Stimulated activated CD4-positive, alpha-beta T cell treated with anti-CD3 and anti-CD28 coated beads, Interleukin-1b, Interleukin-23, amount 100 ng/mL, for 48 hours (primary cell): Measurements from ENCODE around the gene LETM1.
"Not testable (repeated sequence)": the region's sequence is repeated elsewhere in the genome, so short reads cannot be mapped to it uniquely, and the experiment has no call there.

Experiments
- DNase-seq: peaks from one replicate; pipeline ENCODE4 v3.0.0-alpha.2; 2020

The LETM1 gene

DNA sequence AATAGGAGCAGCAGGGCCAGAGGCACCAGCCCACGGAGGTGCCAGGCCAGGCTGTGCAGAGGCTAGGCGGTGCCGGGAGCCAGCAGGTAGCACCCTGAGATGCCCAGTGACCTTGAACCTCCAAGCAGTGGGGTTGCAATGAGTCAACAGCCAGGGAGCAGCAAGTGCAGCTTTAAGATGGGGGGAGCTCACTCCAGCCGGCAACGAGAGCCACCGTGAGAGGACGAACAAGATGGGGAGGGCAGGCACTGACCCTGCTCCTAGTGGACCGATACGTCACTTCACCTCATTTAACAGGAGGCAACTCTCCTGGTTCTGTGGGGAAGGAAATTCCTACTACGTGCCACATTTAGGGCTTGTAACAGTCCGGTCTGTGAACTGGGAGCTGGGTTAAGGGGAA is 4.8 kb downstream of the LETM1 start:
- DNase-seq: no peak

DNA sequence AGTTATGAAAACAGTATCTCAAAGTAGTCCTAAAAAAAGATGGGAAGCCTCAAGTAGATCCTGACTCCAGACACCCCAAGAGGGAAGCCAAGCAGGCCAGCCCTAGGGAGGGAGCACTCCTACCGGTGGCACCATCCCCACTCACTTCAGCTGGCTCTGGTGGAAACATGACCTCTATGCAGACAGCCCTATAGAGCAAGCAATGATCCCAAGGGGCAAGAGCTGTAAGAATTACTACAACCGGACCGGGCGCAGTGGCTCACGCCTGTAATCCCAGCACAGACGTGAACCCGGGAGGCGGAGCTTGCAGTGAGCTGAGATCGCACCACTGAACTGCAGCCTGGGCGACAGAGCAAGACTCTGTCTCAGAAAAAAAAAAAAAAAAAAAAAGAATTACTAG is 5.7 kb downstream of the LETM1 start:
- no peak for DNase-seq

DNA sequence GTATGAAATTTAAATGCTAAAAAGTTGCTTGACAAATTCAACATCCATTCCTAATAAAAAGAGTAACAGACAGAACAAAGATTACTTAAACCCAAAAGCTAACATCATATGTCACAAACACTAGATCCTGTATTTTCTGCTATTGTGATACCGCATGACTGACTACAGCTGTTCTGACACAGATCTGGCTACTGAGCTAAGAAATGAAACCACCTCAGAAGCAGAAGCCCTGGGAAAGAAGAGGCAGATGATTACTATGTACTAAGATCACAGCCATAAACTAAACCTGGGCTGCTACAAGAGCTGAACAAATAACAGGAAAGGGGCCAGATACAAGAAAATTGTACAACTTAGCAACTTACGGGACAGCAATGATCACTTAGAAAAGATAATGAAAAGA is 9.4 kb downstream of the LETM1 start:
- no peak for DNase-seq

DNA sequence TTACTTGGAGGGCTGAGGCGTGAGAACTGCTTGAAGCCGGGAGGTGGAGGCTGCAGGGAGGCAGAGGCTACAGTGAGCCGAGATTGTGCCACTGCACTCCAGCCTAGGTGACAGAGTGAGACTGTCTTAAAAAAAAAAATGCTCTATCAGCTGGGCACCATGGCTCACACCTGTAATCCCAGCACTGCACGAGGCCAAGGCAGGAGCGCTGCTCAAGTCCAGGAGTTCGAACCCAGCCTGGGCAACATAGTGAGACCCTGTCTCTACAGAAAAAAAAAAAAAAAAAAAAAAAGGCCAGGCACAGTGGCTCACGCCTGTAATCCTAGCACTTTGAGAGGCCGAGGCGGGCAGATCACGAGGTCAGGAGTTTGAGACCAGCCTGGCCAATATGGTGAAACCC is 11.3 kb downstream of the LETM1 start:
- DNase-seq: not testable (repeated sequence)

DNA sequence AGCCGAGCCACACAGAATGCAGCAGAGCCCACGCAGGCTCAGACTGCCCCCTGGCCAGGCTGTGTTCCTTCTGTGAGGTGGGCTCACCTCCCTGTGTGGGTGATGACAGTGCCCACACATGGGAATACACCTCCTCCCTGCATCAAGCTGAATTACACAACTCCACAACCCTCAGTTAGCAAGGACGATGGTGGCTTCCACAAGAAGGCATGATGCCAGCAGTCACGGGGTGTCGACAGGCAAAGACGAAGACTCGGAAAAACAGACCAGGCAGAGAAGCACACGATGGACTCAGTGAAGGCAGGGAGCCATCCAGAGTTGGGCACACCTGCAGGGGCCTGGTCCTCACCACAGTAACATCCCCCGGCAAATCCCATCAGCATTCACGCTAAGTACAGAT is 12.1 kb downstream of the LETM1 start:
- no peak for DNase-seq

DNA sequence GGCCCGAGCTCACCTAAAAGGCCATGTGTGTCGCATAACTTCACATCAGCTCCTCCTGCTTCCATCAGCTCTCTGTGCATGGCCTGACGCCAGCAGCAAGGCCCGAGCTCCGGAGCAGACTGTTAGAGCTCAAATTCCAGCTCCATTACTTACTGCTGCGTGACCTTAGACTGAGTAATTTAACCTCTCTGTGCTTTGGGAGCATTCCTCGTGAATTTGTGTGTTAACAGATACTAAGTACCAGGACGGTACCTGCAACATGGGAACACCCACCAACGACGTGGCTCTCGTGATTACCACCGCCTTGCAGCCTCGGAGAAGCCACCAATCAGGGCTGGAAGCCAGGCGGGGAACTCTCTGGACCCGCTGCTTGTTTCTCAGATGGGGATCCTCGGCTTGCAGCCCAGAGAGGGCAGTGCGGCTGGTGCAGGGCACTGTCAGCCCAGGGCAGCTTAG is 12.9 kb downstream of the LETM1 start:
- no peak for DNase-seq

DNA sequence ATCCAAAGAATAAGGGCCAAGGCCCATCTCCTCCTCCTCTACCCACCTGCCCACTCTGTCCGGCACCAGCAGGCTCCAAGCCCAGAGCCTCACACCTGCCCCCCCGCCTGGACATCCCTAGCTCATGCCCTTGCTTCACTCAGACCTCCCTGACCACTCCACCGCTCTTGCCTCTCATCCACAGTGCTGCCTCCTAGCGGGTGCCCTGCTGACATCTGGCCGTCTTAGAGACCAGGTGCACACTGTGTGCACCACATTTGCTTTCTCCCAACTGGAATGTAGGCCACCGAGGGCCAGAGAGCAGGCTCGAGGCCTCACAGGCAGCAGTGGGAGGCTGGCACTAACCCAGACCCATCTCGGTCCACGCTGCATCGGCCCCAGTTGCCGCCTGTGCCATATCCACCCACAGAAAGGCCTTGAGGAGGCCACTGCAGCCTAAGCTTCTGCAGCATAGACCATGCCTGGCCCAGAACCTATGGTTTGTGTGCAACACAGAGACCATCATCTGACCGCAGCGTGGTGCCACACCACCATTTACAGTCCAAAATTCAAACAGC is 13.5 kb downstream of the LETM1 start:
- DNase-seq: no peak

DNA sequence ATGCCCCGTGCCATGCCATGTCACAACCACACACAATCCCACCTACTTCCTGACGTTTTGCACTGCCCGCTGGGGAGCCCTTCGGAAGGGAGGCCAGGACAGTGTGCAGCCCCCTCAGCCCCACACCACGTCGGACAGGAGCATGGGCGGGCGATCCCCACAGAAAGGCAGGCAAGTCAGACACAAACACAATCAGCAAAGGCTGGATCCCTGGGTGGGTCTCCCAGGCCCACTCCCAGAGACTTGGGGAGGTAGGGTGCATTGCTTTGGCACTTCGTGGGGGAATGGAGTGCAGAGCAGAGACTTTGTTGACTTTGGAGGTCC is 14.1 kb downstream of the LETM1 start:
- no peak for DNase-seq

DNA sequence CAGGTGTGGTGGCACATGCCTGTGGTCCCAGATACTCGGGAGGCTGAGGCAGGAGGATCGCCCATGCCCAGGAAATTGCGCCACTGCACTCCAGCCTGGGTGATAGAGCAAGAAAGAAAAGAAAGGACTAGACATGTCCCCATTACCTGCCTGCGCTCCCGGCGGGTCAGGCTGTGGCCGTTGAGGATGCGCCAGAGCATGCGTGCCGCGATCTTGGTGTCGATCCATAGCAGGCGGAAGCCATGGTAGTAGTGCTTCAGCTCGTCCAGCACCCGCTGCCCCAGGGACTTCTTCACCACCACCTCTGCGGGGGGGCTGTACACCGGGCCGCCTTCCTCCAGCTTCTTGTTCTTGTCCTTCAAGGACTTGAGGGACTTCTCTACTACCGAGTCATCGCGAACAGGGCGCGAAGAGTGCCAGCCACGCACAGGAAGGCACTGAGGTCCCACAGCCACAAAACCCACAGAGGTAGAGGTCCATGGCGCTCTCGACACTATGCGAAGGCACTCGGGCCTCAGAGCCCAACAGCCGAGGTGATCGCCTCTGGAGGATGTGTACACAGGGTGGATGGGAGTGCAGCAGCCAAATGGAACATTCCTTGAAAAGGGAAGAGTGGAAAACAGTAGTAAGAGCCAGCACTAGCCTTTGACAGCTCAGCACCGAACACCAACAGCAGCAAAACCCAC is 14.6 kb downstream of the LETM1 start:
- no peak for DNase-seq

DNA sequence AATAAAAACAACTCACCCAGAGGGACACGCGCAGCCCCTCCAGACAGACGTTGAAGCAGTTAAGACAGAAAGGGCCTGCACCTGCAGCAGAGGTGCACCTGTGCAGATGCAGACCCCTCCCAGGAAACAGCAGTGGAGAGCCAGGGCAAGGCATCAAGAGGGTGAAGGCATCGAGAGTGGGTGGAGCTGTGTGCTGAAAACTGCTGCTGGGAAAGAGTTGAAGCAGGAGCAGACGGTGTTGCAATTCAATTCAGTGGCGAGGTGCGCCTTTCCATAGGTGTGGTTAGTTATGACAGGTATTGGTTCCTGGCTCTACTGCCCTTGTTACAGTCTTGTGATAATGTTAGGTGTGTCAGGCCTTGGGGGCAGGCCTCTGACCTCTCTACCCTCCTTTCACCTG is 16.7 kb downstream of the LETM1 start:
- DNase-seq: no peak

DNA sequence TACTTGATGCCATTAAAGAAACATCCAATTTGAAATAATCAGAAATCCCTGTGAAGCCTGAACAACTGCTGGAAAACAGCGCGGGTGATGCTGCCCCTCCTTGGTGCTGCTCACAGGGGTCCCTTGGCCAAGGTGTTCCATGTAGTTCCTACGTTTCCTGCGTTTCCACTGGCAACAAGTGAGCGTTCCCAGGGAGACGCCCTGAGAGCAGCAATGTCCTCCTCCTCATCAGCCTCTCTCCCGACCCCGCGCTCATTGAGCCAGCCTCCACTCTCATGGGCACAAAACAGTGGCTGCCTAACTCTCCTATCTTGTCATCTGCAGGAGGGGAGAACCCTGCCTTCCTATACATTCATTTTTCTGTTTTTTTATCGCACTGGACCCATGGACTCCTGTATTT is 18.9 kb downstream of the LETM1 start:
- no peak for DNase-seq

DNA sequence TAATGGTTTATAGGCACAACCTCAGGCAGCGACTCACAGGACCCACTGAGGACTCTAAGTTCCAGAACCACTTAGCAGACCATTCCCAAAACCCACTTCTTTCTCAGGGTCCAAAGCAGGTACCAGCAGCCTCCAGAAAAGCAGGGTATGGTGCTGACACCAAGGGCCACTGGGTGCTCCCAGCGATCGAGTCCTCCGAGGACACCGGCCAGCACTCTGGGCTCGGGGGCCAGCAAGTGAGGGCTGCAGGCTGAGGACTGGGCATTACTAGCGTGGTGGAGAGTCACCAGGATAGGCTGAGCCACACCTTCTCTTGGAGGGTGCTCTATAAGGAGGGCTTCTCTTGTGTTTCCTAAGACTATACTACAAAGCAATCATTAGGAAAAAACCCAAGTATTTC is 19.3 kb downstream of the LETM1 start:
- DNase-seq: no peak

DNA sequence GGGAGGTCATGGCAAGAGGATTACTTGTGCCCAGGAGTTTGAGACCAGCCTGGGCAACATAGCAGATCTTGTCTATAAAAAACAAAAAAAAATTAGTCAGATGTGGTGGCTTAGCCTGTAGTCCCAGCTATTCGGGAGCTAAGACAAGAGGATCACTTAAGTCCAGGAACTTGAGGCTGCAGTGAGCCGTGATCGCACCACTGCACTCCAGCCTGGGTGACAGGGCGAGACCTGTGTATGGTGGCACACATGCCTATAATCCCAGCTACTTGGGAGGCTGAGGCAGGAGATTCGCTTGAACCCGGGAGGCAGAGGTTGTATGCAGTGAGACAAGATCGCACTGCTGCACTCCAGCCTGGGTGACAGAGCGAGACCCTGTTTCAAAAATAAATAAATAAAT is 20.1 kb downstream of the LETM1 start:
- DNase-seq: not testable (repeated sequence)

DNA sequence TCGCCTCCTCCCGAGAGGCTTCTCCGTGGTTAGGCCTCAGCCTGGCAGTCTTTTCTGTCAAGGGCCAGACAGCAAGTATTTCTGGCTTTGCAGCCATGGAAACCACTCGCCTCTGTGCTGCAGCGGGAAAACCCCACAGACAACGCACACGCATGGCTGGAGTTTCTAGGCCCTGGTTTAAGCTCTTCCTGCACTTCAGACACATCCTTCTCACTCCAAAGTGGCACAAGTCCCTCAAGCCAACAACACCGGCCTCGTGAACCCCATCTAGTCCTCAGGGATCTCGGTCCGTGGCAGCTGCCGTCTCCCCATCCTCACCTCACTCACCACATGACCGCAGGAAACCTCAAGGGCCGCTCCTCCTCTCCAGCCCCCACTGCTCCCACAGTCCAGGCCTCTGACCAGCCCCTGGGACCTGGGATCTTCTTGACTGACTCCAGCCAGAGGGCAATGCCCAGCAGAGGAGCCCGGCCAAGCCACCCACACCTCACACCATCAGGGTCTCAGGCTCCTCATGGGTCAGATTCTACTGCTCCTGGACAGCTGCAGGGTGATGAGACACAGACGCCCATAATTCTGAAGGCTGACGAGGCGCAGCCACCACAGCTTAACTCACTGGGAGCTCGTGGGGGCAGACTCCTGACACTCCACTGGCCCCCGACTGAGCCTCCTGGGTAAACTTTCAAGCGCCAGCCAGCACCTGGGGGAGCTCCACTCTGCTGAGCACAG is 21.7 kb downstream of the LETM1 start:
- no peak for DNase-seq

DNA sequence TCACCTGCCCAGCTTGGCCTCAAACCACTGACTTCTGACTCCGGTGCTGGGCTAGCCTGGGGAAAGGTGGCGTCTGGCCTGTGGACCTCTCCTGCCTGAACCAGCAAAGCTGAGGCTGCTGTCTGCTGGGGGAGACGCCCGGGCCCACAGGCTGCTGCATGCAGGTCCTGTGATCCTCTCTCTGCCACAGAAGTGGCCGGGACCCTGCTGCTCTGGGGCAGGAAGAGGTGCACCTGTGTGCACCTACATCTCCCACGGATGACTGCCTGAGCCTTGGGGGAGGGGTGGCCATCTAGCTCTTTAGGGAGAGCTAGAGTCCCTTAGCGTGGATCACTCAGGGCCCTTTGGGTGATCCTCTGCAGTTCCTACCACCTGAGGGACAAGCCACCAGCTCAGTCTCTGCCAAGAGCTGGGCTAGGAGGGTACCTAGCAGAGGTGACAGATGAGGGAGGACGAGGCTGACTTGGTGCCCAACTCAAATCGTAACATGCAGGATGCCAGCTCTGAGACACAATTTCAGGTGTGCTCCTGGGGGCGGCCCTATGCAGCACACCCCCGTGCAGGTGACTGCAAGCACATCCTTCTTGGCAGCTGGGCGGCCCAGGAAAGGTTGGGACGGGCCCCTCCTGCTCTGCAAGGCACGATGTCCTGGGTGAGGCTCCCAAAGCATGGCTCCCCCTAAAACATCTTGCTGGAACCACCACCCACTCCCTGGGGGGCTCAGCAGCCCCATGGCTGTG is 22.5 kb downstream of the LETM1 start:
- no peak for DNase-seq

DNA sequence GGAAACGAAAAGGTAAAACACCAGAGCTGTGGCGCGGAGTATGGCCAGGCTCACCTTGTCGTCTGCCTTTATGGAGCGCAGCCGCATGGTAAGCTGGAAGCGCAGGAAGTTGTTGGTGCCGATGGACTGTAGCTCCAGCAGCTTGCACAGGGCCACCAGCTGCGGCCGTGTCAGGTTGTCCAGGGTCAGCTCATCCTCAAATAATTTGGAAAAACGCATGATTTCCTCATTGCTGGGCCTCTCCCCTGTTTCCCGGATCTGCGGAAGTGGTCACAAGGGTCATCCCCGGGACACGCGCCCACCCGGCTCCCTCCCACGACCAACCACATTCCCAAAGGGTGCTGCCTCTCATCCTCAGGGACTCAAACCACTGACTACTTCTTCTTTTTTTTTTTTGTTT is 23.3 kb downstream of the LETM1 start:
- no peak for DNase-seq

DNA sequence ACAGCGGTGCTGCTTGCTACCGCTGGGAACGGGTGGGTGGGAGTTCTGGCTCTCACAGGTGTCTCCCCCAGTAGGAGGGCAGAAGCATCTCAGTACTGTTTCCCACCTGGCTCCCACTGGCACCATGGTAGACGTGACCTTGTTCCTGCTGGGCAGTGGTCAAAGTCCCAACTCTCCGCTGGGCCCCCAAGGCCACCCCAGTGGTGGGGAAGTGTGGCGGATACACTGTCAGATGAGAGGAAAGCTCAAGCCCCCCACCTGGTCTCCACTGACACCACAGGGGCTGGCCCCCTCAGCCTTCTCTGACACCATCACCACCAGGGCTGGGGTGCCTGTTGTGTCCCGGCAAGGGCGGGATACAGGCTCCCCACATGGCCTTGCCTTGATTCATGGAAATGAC is 24.6 kb downstream of the LETM1 start:
- no peak for DNase-seq

DNA sequence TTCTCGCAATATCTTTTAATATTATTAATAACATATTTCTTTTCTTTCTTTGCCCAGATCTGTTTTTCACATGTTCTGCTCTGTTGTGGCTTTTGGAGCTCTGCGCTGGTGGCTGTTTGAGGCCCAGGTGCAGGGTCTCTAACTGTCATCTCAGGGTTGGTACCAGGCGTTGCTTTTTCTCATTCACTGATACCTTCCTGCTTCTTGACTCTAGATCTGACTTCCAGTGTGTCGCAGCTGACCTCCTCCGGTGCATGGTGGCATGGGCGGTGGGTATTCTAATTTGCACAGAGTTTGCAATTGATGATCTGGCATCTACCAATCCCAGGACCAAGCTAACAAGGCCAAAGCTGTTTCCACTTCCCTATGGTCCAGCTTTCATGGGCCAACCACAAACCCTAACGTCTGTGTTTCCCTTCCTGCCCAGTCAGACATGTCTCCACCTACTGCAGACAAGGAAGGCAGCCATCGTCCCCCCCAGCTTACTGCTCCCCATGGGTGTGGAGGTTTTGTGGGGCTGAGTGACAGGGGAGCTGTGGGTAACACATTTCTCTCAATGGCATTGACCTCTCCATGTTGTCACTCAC is 25.2 kb downstream of the LETM1 start:
- DNase-seq: no peak

DNA sequence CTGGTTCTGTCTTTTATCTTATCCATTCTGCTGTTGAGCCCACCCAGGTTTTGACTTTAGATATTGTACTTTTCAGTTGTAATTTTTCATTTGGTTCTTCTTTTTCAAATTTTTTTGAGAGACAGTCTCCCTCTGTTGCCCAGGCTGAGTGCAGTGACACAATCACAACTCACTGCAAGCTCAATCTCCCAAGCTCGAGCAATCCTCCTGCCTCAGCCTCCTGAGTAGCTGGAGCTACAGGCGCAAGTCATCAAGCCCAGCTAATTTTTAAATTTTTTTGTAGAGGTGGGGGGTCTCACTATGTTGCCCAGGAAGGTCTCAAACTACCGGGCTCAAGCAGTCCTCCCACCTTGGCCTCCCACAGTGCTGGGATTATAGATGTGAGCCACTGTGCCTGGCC is 25.7 kb downstream of the LETM1 start:
- DNase-seq: no peak

DNA sequence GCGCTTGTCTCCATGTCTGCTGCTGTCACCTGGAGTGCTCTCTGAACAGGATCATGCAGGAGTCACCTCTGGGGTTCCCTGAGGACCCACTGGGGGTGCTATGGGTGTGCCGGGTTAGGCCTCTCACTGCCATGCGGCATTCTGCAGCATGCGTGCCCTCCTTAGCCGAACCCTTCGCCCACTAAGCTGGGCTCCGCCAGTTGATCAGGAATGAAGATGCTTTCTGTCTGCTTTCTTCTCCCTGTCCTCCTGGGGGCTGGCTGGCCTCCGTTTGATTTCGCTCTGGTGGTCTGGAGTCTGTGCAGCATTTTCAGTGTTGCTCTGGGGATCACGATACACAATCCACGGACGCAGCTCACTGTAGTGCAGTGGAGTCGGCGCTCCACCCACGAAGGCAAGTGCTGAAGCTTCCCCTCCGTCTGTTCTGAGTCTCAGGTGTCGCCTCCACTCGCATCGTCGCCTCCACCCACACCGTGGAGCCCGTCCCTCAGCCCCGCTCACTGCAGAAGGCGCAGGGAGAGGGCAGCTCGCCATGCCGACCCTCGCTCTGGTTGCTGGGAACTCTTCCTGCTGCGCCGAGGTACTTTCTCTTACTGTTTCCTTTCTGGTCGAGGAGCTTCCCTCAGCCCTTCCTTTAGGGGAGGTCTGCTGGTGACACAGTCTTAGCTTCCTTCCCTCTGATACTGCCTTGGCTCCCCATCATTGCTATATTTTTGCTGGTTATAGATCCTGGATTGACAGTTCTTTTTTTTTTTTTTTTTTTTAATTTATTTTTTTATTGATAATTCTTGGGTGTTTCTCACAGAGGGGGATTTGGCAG is 29.2 kb downstream of the LETM1 start:
- no peak for DNase-seq

DNA sequence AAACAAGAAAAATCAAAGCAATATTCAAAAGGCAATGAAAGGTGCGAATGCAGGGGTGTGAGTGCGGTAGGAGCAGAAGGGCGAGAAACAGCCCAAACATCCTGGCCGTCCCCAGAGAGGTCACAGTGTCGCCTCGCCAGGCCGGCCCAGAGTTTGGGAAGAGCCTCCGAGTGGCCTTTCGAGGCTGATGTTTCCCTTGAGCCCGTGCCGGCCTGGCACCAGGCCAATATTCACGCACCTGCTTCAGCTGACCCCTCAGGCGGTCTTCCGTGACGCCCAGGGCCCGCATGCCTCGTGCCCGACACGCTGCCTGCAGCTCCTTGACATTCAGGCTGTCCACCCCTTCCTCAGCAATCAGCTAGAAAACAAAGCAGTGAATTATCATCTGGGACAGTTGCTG is 30.6 kb downstream of the LETM1 start:
- DNase-seq: no peak

DNA sequence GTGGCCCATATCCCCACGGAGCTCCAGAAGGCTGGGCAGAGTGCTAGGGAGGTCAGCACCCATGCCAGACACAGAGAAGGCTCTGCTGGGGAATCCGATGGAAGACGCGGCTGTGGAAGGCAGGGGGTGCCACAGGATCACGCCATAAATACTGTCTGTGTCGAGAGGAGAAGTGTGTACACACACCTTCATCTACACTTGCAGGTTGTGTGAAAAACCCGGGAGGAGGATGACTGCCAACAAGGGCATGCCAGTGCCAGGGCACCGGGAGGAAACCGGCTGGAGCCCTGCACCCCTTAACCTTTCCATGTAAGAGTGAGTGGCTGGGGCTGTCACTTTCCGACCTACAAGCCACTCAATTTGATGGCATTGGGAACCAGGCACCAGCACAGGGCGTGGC is 31.2 kb downstream of the LETM1 start:
- DNase-seq: no peak

DNA sequence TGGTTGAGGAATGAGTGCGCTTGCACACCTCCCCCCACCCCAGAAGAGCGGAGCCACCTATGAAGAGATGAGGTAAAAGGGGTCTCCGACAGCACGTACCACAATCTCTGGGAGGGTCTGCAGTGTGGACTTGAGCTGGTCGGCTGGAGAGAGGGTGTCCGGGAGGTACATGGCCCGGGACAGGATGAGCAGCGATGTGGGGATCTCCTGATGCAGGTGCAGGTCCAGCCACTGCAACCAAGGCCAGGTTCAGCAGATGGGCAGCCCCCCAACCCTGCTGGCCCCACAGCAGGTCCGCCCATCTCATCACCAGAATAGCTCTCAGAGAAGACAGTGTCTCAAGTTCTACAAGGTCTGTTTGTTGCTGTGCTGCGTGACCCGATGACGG is 32.4 kb downstream of the LETM1 start:
- no peak for DNase-seq
